GM21390 (cell line): ENCODE measurements around the gene MAL.
A peak's percentile ranks its signal among the peaks of the same experiment; 100 is the strongest.

ENCODE experiments used
- ATAC-seq: cut with Tn5 transposase; IDR thresholded peaks from one replicate; pipeline ENCODE4 v1.9.1; 2021; ENCODE audit not compliant: unreplicated experiment

Gene MAL

GRCh38 chr2:95060446-95061118, 35.1 kb downstream of the MAL start:
- no peak for ATAC-seq

DNA sequence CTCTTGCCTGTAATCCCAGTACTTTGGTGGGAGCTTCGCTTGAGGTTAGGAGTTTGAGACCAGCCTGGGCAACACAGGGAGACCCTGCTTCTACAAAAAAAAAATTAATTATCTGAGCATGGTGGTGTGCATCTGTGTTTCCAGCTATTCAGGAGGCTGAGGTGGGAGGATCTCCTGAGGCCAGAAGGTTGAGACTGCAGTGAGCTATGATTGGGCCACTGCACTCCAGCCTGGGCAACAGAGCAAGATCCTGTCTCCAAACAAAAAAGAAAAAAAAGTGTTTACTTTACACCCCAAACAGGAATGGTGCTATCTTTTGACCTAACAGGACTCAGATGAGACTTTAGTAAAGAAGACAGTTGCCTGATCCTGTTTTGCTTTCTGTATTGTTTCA, 35.6 kb downstream of the MAL start:
- ATAC-seq: no peak

GRCh38 chr2:95061601-95062183, 36.2 kb downstream of the MAL start:
- no peak for ATAC-seq

DNA sequence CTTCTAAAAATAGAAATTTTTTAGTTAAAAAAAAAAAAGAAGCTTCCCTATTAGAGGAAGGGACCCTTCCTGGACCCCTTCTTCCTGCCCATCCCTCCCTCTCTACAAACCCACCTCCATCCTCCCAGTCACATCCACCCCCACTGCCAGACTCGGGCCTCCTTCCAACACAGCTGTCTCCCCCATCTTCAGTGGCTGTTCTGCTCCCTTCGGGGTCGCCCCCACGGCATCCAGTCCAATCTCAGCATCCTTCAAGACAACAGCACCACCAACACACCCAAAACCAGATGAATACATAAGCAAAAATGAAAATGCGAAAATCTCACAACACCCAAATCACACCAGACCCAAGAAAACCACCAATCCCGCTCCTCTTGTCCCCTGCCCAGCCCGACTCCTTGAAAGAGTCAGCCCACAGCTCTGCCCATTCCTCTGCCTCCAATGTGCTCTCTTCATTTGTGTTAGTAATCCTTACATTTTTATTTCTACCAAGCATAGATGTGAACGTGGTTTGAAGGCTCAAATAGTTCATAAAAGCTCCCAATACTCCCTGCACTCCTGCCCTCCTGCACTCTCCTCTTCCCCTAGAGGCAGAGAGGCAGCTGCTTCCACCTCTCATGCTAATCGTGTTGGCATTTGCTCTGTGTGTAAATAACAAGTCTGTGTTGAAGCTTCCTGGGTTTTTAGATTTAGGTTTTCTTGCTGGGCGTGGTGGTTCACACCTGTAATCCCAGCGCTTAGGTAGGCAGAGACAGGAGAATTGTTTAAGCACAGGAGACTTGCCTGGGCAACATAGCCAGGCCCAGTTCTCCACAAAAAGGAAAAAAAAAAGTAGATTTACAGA, 37.0 kb downstream of the MAL start:
- peak; percentile 37 for ATAC-seq

- peak; percentile 79 for ATAC-seq
Measured at GRCh38 chr2:95063086-95063958, 37.8 kb downstream of the MAL start.

DNA sequence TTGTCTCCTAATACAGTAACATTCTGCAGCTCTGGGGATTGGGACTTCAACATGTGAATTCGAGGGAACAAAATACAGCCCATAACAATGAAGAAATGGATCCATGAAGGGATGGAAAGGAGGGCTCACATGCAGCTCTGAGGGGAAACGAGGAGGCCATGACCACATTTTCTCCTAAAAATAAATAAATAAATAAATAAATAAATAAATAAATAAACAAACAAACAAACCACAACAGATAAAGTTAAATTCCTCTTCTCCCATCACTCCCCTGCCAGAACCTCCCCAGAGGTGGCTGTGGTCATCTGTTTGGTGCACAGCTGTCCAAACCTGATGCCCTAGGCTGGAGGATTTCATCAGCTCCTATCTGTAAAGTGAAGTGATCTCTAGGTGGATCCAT, 42.7 kb downstream of the MAL start:
- ATAC-seq: no peak

DNA sequence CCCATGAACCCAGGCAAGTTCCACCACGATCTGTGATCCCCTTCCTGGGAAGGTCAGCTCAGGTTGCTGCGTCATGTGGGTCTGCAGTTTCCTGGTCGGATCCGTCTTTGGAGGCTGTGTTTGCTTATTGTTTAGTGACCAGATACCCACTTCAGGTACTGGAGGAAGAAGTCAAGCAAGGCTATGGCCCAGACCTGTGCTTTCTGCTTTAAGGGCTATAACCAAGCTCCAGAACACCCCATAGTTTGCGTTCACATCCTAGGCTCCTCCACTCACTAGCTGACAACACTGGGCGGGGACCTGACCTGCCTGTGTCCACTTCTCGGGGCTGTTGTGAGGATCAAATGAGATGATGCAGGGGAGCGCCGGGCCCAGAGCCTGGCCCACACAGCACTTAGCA, 44.0 kb downstream of the MAL start:
- ATAC-seq: no peak

DNA sequence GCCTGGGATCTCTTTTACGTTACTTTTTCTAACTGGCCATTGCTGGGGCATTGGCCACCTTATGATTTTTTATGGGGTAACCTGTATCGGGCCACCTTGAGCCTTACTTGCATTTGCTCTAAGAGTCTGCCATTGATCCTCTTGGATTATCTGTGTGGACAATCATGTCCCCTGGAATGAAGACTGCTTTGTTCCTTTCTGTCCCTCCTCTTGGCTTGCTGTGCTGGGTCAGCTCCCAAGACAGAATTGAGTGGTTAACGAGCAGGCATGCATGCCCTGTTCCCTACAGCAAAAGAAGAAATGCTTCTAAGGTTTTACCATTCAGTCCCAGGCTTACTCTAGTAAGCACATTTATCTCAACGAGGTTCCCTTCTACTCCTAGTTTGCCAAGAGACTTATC, 46.3 kb downstream of the MAL start:
- no peak for ATAC-seq

GRCh38 chr2:95072424-95072823, 46.9 kb downstream of the MAL start:
- no peak for ATAC-seq

DNA sequence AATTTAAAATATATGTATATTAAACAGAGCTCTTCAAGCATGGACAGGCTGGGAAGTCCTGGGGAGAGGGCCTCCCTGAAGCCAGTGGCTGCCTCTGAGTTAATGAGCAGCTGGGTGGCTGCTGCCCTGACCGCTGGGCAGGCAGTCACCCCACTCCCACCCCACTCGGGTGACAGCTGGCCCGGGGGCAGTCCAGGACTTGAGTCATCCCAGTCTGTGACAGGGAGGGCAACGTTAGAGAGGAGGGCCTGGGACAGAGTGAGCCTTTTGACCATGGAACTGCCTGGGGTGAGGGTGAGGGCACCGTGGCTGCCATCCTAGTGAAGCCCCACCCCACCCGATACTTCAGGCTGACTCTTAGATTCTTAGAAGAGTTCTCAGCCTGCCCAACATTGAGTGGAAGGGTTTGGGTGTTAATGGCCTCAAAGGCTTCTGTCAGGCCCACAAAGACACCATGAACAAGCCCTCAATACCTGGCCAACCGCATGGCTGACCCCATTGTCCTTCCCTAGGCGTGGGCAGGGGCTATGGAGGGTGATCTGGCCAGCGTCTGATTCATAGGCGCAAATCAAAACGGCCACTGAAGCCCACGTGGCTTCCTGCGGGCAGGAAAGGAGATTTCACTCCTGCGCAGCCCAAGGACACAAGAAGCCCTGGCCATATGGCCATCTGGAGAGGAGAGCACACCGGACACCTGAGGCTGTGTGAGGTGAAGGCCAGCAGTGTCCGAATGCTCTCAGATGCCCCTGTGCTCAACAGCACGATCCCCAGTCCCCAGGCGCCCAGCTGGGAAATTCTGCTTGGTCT, 48.6 kb downstream of the MAL start:
- ATAC-seq: no peak

DNA sequence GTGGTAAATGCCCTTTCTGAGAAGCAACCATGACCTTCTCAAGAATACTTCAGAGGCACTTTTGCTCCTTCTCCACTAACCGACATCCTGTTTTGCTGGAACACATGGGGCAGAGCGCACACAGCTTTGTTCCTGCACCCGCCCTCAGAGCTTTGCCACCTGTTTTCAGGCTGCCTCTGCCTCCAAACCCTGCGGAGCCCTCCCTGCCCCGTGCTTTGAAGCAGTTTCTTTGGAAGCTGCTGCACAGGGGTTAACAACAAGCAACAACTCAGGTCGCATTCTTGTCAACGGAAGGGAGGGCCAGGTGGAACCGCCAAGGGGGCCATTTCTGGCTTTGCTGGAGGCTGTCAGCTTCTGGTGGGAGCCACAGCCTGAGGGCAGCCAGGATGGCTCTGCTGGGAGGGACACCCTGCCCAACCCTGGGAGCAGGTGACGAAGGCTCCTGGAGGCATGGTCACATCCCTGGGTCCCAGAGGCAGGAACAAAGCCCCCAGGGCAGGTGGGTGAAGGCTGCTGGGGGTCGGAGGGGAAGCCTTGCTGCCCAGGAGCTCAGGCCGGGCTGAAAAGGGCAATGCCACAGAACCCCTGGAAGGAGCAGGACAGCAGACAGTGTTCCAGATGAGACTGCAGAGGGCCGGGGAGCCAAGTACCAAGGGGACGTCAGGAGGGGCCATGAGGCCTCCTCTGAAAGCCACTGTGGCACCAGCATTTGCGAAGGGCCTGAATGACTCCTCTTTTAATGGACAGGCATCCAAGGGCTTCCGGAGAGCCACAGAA, 49.3 kb downstream of the MAL start:
- ATAC-seq: no peak

DNA sequence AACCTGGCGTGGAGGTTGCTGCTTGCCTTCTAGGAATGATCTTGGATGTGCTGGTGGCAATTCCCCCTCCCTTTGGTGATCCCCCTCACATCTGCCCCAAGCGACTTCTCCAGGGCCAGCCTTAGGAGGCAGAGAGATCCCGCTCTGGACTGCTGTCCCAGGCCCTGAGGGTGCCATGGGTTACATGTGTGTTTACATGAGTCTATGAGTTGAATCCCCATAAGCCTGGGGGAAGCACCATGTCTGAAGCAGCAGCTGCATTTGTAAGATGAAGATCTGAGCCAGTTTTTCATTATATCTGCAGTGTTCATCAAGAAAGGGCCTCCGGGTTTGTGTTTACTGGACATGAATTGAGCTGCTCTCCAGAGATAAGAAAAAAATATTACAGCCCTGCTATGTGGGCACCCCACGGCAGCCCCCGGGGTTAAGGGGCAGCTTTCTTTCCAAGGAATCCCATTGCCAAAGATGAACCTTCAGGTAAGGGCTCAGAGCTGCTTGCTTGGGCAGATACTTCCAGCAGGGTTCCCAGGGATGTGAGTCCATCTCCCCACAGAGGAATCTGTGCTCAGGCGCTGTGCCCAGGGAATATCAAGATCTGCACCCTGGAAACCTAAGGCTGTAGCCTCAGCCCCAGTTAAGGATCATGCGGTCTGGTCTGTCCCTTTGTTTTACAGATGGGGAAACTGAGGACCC, 50.1 kb downstream of the MAL start:
- ATAC-seq: no peak

GRCh38 chr2:95076705-95077529, 51.4 kb downstream of the MAL start:
- peak; percentile 81 for ATAC-seq

GRCh38 chr2:95077530-95077825, 52.0 kb downstream of the MAL start:
- ATAC-seq: no peak

DNA sequence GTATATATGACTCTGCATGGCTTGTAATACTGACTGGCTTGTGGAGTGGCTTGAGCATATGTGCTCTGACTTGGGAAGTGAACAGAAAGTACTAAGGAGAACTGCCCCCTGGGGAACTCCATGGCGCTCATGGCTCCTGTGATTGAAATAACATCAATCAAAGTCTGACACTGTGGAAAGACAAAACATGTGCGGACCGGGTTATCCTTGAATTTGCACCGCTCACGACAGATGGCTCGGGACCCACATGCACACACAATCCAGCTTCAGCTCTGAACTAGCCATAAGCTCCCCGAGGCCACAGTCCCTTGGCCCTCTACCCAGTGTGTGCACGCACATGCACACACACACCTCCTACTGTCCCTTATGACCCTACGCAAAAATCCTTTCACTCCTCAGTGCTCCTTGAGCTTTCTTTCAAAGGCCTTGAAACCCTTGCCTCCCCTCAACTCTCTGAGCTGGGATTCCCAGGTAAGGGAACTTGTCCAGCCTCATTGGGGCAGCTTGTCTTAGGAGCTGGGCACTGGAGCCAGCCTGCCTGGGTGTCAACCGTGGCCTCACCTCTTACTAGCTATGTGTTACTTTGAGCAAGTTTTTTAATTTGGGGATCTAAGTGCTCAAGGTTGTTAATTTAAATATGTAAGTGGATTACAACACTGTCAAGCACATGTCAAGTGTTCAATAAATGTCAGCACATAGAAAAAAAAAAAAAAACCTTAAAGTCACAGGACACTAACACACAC, 52.5 kb downstream of the MAL start:
- ATAC-seq: no peak

GRCh38 chr2:95079199-95079683, 53.7 kb downstream of the MAL start:
- no peak for ATAC-seq

- no peak for ATAC-seq
Measured at GRCh38 chr2:95082477-95082876, 57.0 kb downstream of the MAL start.

GRCh38 chr2:95086017-95086416, 60.5 kb downstream of the MAL start:
- no peak for ATAC-seq
